Neuronal stem cell (in vitro differentiated cells): ENCODE measurements around the gene ARHGEF37.

Experiments
- DNase-seq: peaks from one replicate; pipeline ENCODE4 v3.0.0-alpha.2; 2013; ENCODE audit warnings: low spot score
- H2AFZ ChIP-seq: one replicate; pipeline ENCODE4 v1.6.1; 2013; ENCODE audit warnings: mild to moderate bottlenecking, low read length, inconsistent platforms
- H2AK5ac ChIP-seq: 2 replicates; pipeline ENCODE4 v1.6.1; 2013; ENCODE audit warnings: low read depth, mild to moderate bottlenecking, inconsistent platforms, low read length, moderate library complexity, mixed read lengths
- H2BK120ac ChIP-seq: 2 replicates; pipeline ENCODE4 v1.6.1; 2013; ENCODE audit warnings: low read depth, mild to moderate bottlenecking, inconsistent platforms, low read length, moderate library complexity, mixed read lengths
- H2BK12ac ChIP-seq: one replicate; pipeline ENCODE4 v1.6.1; 2013; ENCODE audit warnings: low read length, inconsistent platforms
- H2BK15ac ChIP-seq: 2 replicates; pipeline ENCODE4 v1.6.1; 2013; ENCODE audit warnings: mild to moderate bottlenecking, low read length, inconsistent platforms, mixed read lengths
- H2BK5ac ChIP-seq: one replicate; pipeline ENCODE4 v1.6.1; 2013; ENCODE audit warnings: inconsistent platforms, mild to moderate bottlenecking, low read length, moderate library complexity
- H3K14ac ChIP-seq: one replicate; pipeline ENCODE4 v1.6.1; 2013; ENCODE audit warnings: low read length, inconsistent platforms
- H3K18ac ChIP-seq: 2 replicates; pipeline ENCODE4 v1.6.1; 2013; ENCODE audit warnings: low read length, inconsistent platforms
- H3K23ac ChIP-seq: 2 replicates; pipeline ENCODE4 v1.6.1; 2013; ENCODE audit warnings: low read depth, mild to moderate bottlenecking, mixed read lengths, low read length, inconsistent platforms; ENCODE audit not compliant: poor library complexity
- H3K27ac ChIP-seq: replicated peaks from 3 replicates; pipeline ENCODE4 v1.5.1; 2013; ENCODE audit warnings: low read length, inconsistent platforms
- H3K27me3 ChIP-seq, 3 experiments: 2 replicates each; pipeline ENCODE4 v1.6.1; 2013; ENCODE audit warnings: low read length in 3 of 3, mild to moderate bottlenecking in 2 of 3, inconsistent platforms in 1 of 3, low read depth in 1 of 3, mixed read lengths in 1 of 3, moderate library complexity in 1 of 3; ENCODE audit not compliant: control insufficient read depth in 3 of 3, insufficient read depth in 3 of 3
- H3K36me3 ChIP-seq, 2 donors: replicated peaks in 1 of 2; 2 replicates each; pipeline ENCODE4 v1.6.1; 2013; ENCODE audit warnings: low read length in 2 of 2; ENCODE audit not compliant: control insufficient read depth in 2 of 2, insufficient read depth in 2 of 2
- H3K4ac ChIP-seq: 2 replicates; pipeline ENCODE4 v1.6.1; 2013; ENCODE audit warnings: inconsistent platforms, mild to moderate bottlenecking, low read length, moderate library complexity
- H3K4me1 ChIP-seq, 2 donors: 1 replicate in 1 of 2; 2 replicates in 1 of 2; pipeline ENCODE4 v1.6.1; 2013; ENCODE audit warnings: low read length in 2 of 2, low read depth in 1 of 2; ENCODE audit not compliant: control insufficient read depth in 2 of 2, insufficient read depth in 1 of 2
- H3K4me2 ChIP-seq: one replicate; pipeline ENCODE4 v1.6.1; 2013; ENCODE audit warnings: mild to moderate bottlenecking, low read length, inconsistent platforms; ENCODE audit not compliant: insufficient read depth, poor library complexity, severe bottlenecking
- H3K4me3 ChIP-seq, 2 donors: 2 replicates each; pipeline ENCODE4 v1.5.1; 2013; ENCODE audit warnings: low read length in 2 of 2, mild to moderate bottlenecking in 2 of 2, inconsistent platforms in 1 of 2, moderate library complexity in 1 of 2
- H3K79me1 ChIP-seq: one replicate; pipeline ENCODE4 v1.6.1; 2013; ENCODE audit warnings: low read depth, mild to moderate bottlenecking, inconsistent platforms, low read length, moderate library complexity
- H3K9ac ChIP-seq: one replicate; pipeline ENCODE4 v1.6.1; 2013; ENCODE audit warnings: mild to moderate bottlenecking, low read depth, low read length, inconsistent platforms; ENCODE audit not compliant: poor library complexity
- H3K9me3 ChIP-seq, 2 donors: replicated peaks in 1 of 2; 2 replicates each; pipeline versions ENCODE3 to v1.6.1; 2013; ENCODE audit warnings: low read length in 2 of 2, mild to moderate bottlenecking in 2 of 2, inconsistent platforms in 1 of 2, low read depth in 1 of 2, mixed read lengths in 1 of 2, moderate library complexity in 1 of 2; ENCODE audit not compliant: control insufficient read depth in 2 of 2, insufficient read depth in 1 of 2
- H4K8ac ChIP-seq: one replicate; pipeline ENCODE4 v1.6.1; 2013; ENCODE audit warnings: low read depth, mild to moderate bottlenecking, inconsistent platforms, low read length, moderate library complexity
- H4K91ac ChIP-seq: one replicate; pipeline ENCODE4 v1.6.1; 2013; ENCODE audit warnings: low read length, low read depth, mild to moderate bottlenecking, inconsistent platforms; ENCODE audit not compliant: poor library complexity
- WGBS, 2 donors: extraction: QIAGEN DNeasy Blood & Tissue Kit; methylation state at CpG; one replicate each; pipeline ENCODE4 v1.1.7; 2013; ENCODE audit warnings: missing lambda C conversion rate in 2 of 2, mixed read lengths in 1 of 2; ENCODE audit not compliant: insufficient read length in 2 of 2, insufficient replicate concordance in 1 of 2; ENCODE audit errors: extremely low coverage in 2 of 2; 5-methylcytosine and 5-hydroxymethylcytosine counted together

ARHGEF37 gene

DNA sequence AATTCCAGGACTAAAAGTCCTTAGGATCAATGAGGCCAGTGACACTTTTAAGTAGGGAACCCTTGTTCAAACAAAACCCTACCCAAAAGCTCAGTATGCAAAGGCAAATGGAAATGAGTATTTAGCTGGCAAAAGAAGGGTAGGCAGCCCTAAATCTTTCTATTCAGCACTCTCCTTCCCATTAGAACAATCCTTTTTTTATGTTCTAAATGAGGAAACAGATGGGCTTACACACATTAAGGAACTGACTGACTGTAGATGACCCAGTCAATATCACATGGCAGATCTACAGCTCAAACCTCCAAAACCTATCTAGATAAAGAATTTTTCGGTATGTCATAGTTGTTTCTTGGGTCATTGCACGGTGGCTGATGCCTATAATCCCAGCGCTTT, 37.3 kb upstream of the ARHGEF37 start:
- H3K23ac ChIP-seq, result no peak overlapping the region
- H2AFZ ChIP-seq, result no peak overlapping the region
- no peak overlapping the region for H2BK12ac ChIP-seq
- H4K8ac ChIP-seq, result no peak overlapping the region
- no peak overlapping the region for H2AK5ac ChIP-seq
- H3K4me1 ChIP-seq, result peaks cover 0 to 6% of the 10 kb centered on the region in 2 donors
- no CpG with 5 or more reads among the region's 3 CpGs for WGBS, 2 donors
- H3K36me3 ChIP-seq, result peaks cover 9 to 96% of the 10 kb centered on the region in 2 donors
- H2BK5ac ChIP-seq, result no peak overlapping the region
- no peak overlapping the region for H3K18ac ChIP-seq
- H2BK15ac ChIP-seq, result no peak overlapping the region
- no peak overlapping the region for H3K4ac ChIP-seq
- no peak overlapping the region for H2BK120ac ChIP-seq
- H3K27ac ChIP-seq, result peak overlapping the region; percentile 35
- H3K14ac ChIP-seq, result no peak overlapping the region
- peaks cover 0 to 4% of the 10 kb centered on the region in 2 donors for H3K9me3 ChIP-seq
- H3K27me3 ChIP-seq, result no peaks in the 10 kb centered on the region
- H3K79me1 ChIP-seq, result no peaks in the 10 kb centered on the region
- H3K9ac ChIP-seq, result no peak overlapping the region
- no peak overlapping the region for H3K4me3 ChIP-seq
- H4K91ac ChIP-seq, result no peak overlapping the region
- no peak for DNase-seq
- H3K4me2 ChIP-seq, result no peak overlapping the region

DNA sequence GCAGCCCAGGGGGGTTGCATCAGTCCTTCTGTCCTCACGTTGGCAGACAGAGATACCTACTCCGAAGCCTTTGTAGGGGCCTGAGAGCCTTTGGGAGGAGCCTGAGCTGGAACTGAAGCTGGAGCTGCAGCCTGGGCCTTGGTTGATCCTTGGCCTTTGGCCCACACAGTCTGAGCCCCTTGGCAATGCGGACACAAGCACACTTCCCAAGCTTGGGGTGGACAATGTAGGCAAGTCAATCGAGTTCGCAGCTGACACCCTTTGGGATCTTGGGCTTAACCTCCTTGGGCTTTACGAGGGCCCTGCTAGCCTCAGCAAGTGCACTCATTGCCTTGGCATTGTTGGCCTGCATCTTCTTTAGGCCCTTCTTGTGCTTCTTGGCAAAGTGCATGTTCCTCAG, 36.0 kb upstream of the ARHGEF37 start:
- H2AFZ ChIP-seq, result no peak overlapping the region
- peaks cover 9 to 96% of the 10 kb centered on the region in 2 donors for H3K36me3 ChIP-seq
- H2BK15ac ChIP-seq, result no peak overlapping the region
- no peak overlapping the region for H2BK5ac ChIP-seq
- H3K4ac ChIP-seq, result no peak overlapping the region
- no peak overlapping the region for H4K91ac ChIP-seq
- WGBS, 2 donors, result no CpG with 5 or more reads among the region's 6 CpGs
- no peaks in the 10 kb centered on the region for H3K27me3 ChIP-seq
- DNase-seq, result no peak
- no peak overlapping the region for H2BK12ac ChIP-seq
- peaks cover 0 to 6% of the 10 kb centered on the region in 2 donors for H3K4me1 ChIP-seq
- peak overlapping the region; percentile 17 for H3K14ac ChIP-seq
- no peak overlapping the region for H3K23ac ChIP-seq
- H3K79me1 ChIP-seq, result no peaks in the 10 kb centered on the region
- no peak overlapping the region for H2AK5ac ChIP-seq
- no peak overlapping the region for H3K18ac ChIP-seq
- no peak overlapping the region for H2BK120ac ChIP-seq
- no peak overlapping the region for H3K4me3 ChIP-seq
- peaks cover 0 to 4% of the 10 kb centered on the region in 2 donors for H3K9me3 ChIP-seq
- no peak overlapping the region for H4K8ac ChIP-seq
- no peak overlapping the region for H3K4me2 ChIP-seq
- H3K27ac ChIP-seq, result no peak overlapping the region
- H3K9ac ChIP-seq, result peak overlapping the region; percentile 38

GRCh38 chr5:149546974-149547373, 34.3 kb upstream of the ARHGEF37 start:
- H3K27ac ChIP-seq, result no peak overlapping the region
- H3K23ac ChIP-seq, result no peak overlapping the region
- no peak overlapping the region for H3K14ac ChIP-seq
- no peak overlapping the region for H3K9ac ChIP-seq
- no peak overlapping the region for H3K4me2 ChIP-seq
- peaks cover 0 to 6% of the 10 kb centered on the region in 2 donors for H3K4me1 ChIP-seq
- peaks cover 9 to 80% of the 10 kb centered on the region in 2 donors for H3K36me3 ChIP-seq
- no peaks in the 10 kb centered on the region for H3K27me3 ChIP-seq
- no peak overlapping the region for H3K4me3 ChIP-seq
- H3K18ac ChIP-seq, result no peak overlapping the region
- no peak overlapping the region for H3K4ac ChIP-seq
- H2AFZ ChIP-seq, result no peak overlapping the region
- no peak overlapping the region for H2AK5ac ChIP-seq
- no peak overlapping the region for H2BK15ac ChIP-seq
- H2BK12ac ChIP-seq, result no peak overlapping the region
- H2BK120ac ChIP-seq, result no peak overlapping the region
- H2BK5ac ChIP-seq, result no peak overlapping the region
- H4K8ac ChIP-seq, result no peak overlapping the region
- no peak overlapping the region for H4K91ac ChIP-seq
- DNase-seq, result no peak
- peaks cover 3% of the 10 kb centered on the region for H3K79me1 ChIP-seq
- H3K9me3 ChIP-seq, result peaks cover 0 to 1% of the 10 kb centered on the region in 2 donors

DNA sequence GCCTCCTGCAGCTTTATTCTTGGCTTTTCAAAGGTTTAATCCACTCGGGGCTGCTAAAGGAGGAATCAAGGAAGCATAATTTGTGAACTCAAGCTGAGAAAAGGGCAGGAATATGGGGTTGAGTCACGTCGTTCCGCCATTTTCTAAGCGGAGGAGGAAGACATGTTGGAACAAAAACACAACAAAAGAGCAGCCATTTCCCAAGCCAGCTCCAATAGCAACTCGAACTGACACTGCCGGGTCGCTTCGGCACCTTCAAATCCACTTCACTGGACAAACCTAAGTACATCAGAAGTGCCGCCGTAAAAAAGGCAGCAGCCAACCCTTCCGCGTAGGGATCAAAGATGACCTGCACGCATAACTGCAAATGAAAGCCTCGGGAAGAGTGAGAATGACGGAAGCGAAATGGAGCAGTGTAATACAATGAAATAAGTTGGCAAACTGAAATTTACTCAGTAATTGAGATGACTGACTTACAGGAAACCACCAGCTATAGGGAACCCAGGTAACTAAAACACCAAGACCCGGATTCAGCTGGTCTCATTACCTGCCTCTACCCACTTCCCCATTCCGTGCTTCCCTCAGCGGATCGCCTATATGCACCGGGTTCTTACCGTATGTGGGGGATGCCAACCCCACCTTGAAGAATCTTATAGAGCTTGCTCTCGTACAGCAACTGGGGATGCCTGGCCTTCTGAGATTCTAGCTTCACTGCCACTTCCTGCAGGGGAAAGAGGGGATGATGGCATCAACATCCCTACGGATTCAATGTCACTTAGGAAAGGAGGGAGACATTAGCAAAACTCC, 31.6 kb upstream of the ARHGEF37 start:
- H4K91ac ChIP-seq, result no peak overlapping the region

More for the DNA sequence above, 31.6 kb upstream of the ARHGEF37 start:
- Histone ChIP-seq H3K9ac (peak overlapping the region; percentile 87), H3K9me3 (no peaks in the 10 kb centered on the region), H3K4me2 (peak overlapping the region; percentile 75), H3K27me3 (no peaks in the 10 kb centered on the region), H3K4me1 (peaks cover 0 to 4% of the 10 kb centered on the region in 2 donors), H3K14ac (no peak overlapping the region), H2BK5ac (no peak overlapping the region), H2AFZ (peak overlapping the region; percentile 10), H3K4ac (no peak overlapping the region), H2BK12ac (no peak overlapping the region), H2BK120ac (no peak overlapping the region), H3K23ac (no peak overlapping the region), H3K18ac (peak overlapping the region; percentile 78), H3K36me3 (peaks cover 6 to 56% of the 10 kb centered on the region in 2 donors), H2AK5ac (no peak overlapping the region), H3K27ac (peak overlapping the region; percentile 82), H3K79me1 (peaks cover 3% of the 10 kb centered on the region), H3K4me3 (peak overlapping the region; percentile 80 to 93), H4K8ac (no peak overlapping the region), H2BK15ac (no peak overlapping the region)
- WGBS, 2 donors, result no CpG with 5 or more reads among the region's 25 CpGs
- no peak for DNase-seq
